ENCODE measurements around the gene XPOT. TPM values are rescaled to one million over a fixed set of nuclear protein-coding genes. Genes with fewer than 3 reads are reported as not detected.

XPOT gene
- total and polyA plus RNA-seq, 2 donors (not counting 1 experiment from before 2014, with no cell fraction given), result 11.7 to 48.8 TPM

DNA sequence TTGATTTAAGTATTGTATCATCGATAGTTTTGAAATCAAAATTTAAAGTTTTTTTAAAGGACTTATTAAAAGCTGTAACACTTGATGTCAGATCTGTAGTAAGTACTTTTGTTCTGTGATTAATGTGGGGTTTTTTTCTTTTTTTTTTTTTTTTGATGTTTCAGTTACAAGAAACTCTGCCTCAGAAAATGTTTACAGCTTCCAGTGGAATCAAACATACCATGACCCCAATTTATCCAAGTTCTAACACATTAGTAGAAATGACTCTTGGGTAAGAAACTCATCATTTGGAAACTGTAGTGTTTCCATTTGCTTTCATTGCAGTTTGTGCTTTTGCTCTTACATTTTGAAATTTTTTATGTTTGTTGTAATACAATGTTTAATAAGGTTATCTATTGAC, 93.3 kb downstream of the XPOT start:
- Mint-ChIP-seq H3K4me3 (no peak overlapping the region), H3K27ac (no peak overlapping the region), H3K9me3 (ENCODE audit: insufficient read depth) (no peaks in the 10 kb centered on the region), H3K4me1 (no peaks in the 10 kb centered on the region), H3K27me3 (no peaks in the 10 kb centered on the region)
- Histone ChIP-seq H3K27me3 (replicated peaks in 1 of 4; ENCODE audit: control extremely low read depth in 1 of 4, control insufficient read depth in 3 of 4, insufficient read depth in 4 of 4, low read length in 3 of 4) (no peaks in the 10 kb centered on the region), H3K9ac (ENCODE audit: low read length) (no peak overlapping the region), H3K27ac (ENCODE audit: low read length in 2 of 2) (no peak overlapping the region), H3K36me3 (replicated peaks in 1 of 2; ENCODE audit: control extremely low read depth in 1 of 2, control insufficient read depth in 1 of 2, extremely low read depth in 1 of 2, insufficient read depth in 2 of 2, low read length in 1 of 2) (peaks cover 9 to 61% of the 10 kb centered on the region in 2 experiments), H2AFZ (ENCODE audit: insufficient read depth, low read depth, low read length, poor library complexity, severe bottlenecking) (no peak overlapping the region), H3K4me1 (ENCODE audit: control insufficient read depth in 2 of 2, insufficient read depth in 2 of 2, low read length in 2 of 2) (no peaks in the 10 kb centered on the region), H3K9me3 (ENCODE audit: control extremely low read depth in 1 of 3, control insufficient read depth in 2 of 3, insufficient read depth in 1 of 3, low read length in 2 of 3) (no peaks in the 10 kb centered on the region), H4K20me1 (ENCODE audit: control insufficient read depth, insufficient read depth, low read length, poor library complexity, severe bottlenecking) (no peaks in the 10 kb centered on the region), H3K4me2 (replicated peaks; ENCODE audit: low read depth, low read length, poor library complexity, severe bottlenecking) (no peak overlapping the region), H3K79me2 (ENCODE audit: control insufficient read depth, insufficient read depth, low read length) (no peaks in the 10 kb centered on the region), H3K4me3 (ENCODE audit: control extremely low read depth in 1 of 5, extremely low read depth in 1 of 5, insufficient read depth in 1 of 5, low read depth in 2 of 5, low read length in 4 of 5) (no peak overlapping the region)
- intact Hi-C loops (cut with micrococcal nuclease), result no loop called here
- no CpG with 5 or more reads among the region's 1 CpG for WGBS (ENCODE audit: insufficient coverage)
- no peak for TF ChIP-seq CTCF (IDR thresholded peaks at IDR 0.05)
- no peak for TF ChIP-seq EZH2 (IDR thresholded peaks at IDR 0.05; ENCODE audit: borderline replicate concordance, insufficient read depth, low read depth, low read length, poor library complexity, severe bottlenecking)
- no peak for ATAC-seq (ENCODE audit: low read depth)
- ChIA-PET CTCF (no interaction called here), POLR2A (no interaction called here)
- DNase-seq, result no peak

DNA sequence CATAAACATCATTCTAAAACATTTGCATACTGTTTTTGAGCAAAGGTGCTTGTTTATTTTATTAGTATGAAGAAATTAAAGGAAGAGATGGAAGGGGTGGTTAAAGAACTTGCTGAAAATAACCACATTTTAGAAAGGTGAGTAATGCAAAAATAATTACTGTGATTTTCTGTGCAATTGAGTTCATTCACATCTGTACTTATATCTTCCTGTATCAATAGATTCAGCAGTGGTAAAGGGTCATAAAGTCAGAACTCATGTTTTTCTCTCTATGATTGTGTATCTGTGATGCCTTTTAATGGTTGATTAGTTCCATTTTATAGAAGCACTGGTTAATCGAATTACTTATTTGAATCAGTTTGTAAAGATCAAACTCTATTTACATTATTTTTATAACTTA, 93.7 kb downstream of the XPOT start:
- no peaks in the 10 kb centered on the region for H3K27me3 Mint-ChIP-seq
- no peak overlapping the region for H3K4me3 Mint-ChIP-seq
- Histone ChIP-seq H3K36me3 (replicated peaks in 1 of 2; ENCODE audit: control extremely low read depth in 1 of 2, control insufficient read depth in 1 of 2, extremely low read depth in 1 of 2, insufficient read depth in 2 of 2, low read length in 1 of 2) (peaks cover 9 to 59% of the 10 kb centered on the region in 2 experiments), H3K27ac (ENCODE audit: low read length in 2 of 2) (no peak overlapping the region), H3K27me3 (replicated peaks in 1 of 4; ENCODE audit: control extremely low read depth in 1 of 4, control insufficient read depth in 3 of 4, insufficient read depth in 4 of 4, low read length in 3 of 4) (no peaks in the 10 kb centered on the region), H3K79me2 (ENCODE audit: control insufficient read depth, insufficient read depth, low read length) (no peaks in the 10 kb centered on the region), H4K20me1 (ENCODE audit: control insufficient read depth, insufficient read depth, low read length, poor library complexity, severe bottlenecking) (no peaks in the 10 kb centered on the region), H3K4me2 (replicated peaks; ENCODE audit: low read depth, low read length, poor library complexity, severe bottlenecking) (no peak overlapping the region), H3K9me3 (ENCODE audit: control extremely low read depth in 1 of 3, control insufficient read depth in 2 of 3, insufficient read depth in 1 of 3, low read length in 2 of 3) (no peaks in the 10 kb centered on the region), H3K9ac (ENCODE audit: low read length) (no peak overlapping the region), H3K4me3 (ENCODE audit: control extremely low read depth in 1 of 5, extremely low read depth in 1 of 5, insufficient read depth in 1 of 5, low read depth in 2 of 5, low read length in 4 of 5) (no peak overlapping the region), H3K4me1 (ENCODE audit: control insufficient read depth in 2 of 2, insufficient read depth in 2 of 2, low read length in 2 of 2) (no peaks in the 10 kb centered on the region), H2AFZ (ENCODE audit: insufficient read depth, low read depth, low read length, poor library complexity, severe bottlenecking) (no peak overlapping the region)
- ChIA-PET POLR2A (no interaction called here), CTCF (no interaction called here)
- H3K27ac Mint-ChIP-seq, result no peak overlapping the region
- H3K4me1 Mint-ChIP-seq, result no peaks in the 10 kb centered on the region
- TF ChIP-seq CTCF (IDR thresholded peaks at IDR 0.05) (no peak), EZH2 (IDR thresholded peaks at IDR 0.05; ENCODE audit: borderline replicate concordance, insufficient read depth, low read depth, low read length, poor library complexity, severe bottlenecking) (no peak)
- DNase-seq, result no peak
- ATAC-seq (ENCODE audit: low read depth), result no peak
- intact Hi-C loops (cut with micrococcal nuclease), result no loop called here
- WGBS (ENCODE audit: insufficient coverage), result no CpG with 5 or more reads among the region's 1 CpG
- H3K9me3 Mint-ChIP-seq (ENCODE audit: insufficient read depth), result no peaks in the 10 kb centered on the region

Data from B cell (primary cell).